ENCODE results near the gene NOS1.

NOS1 gene

DNA sequence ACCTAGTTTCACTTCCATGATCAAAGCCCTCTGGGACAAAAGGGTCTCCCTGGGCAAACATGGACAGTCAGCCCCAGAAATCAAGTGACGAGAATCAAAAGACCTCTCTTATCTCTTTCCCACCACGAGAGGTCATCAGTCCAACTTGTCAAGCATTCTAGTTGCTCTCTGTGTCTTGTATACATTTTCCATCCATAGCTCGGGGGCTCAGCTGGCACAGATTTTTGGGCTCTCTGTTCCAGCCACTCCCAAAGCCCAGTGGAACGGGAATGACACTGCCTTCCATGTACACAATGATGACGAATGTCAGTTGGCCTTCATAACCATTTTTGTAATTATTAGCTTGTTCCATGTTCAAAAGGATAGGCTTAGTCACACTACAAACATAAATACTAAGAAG, 29.7 kb downstream of the NOS1 start:
- DNase-seq (ENCODE audit: low spot score) (no peak), ATAC-seq (ENCODE audit: low read depth) (no peak)
- TF ChIP-seq, protein P1, sequence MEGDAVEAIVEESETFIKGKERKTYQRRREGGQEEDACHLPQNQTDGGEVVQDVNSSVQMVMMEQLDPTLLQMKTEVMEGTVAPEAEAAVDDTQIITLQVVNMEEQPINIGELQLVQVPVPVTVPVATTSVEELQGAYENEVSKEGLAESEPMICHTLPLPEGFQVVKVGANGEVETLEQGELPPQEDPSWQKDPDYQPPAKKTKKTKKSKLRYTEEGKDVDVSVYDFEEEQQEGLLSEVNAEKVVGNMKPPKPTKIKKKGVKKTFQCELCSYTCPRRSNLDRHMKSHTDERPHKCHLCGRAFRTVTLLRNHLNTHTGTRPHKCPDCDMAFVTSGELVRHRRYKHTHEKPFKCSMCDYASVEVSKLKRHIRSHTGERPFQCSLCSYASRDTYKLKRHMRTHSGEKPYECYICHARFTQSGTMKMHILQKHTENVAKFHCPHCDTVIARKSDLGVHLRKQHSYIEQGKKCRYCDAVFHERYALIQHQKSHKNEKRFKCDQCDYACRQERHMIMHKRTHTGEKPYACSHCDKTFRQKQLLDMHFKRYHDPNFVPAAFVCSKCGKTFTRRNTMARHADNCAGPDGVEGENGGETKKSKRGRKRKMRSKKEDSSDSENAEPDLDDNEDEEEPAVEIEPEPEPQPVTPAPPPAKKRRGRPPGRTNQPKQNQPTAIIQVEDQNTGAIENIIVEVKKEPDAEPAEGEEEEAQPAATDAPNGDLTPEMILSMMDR (IDR thresholded peaks at IDR 0.05; ENCODE audit: poor library complexity, severe bottlenecking): no peak
- Histone ChIP-seq H3K27me3 (ENCODE audit: insufficient read depth, poor library complexity, severe bottlenecking) (no peaks in the 10 kb centered on the region), H3K36me3 (ENCODE audit: low read depth) (no peaks in the 10 kb centered on the region), H3K4me1 (ENCODE audit: insufficient read depth, poor library complexity, severe bottlenecking) (peaks cover 7% of the 10 kb centered on the region), H3K4me3 (ENCODE audit: severe bottlenecking) (no peak overlapping the region), H3K9me3 (ENCODE audit: severe bottlenecking) (no peaks in the 10 kb centered on the region), H3K27ac (ENCODE audit: poor library complexity, severe bottlenecking) (no peak overlapping the region)

DNA sequence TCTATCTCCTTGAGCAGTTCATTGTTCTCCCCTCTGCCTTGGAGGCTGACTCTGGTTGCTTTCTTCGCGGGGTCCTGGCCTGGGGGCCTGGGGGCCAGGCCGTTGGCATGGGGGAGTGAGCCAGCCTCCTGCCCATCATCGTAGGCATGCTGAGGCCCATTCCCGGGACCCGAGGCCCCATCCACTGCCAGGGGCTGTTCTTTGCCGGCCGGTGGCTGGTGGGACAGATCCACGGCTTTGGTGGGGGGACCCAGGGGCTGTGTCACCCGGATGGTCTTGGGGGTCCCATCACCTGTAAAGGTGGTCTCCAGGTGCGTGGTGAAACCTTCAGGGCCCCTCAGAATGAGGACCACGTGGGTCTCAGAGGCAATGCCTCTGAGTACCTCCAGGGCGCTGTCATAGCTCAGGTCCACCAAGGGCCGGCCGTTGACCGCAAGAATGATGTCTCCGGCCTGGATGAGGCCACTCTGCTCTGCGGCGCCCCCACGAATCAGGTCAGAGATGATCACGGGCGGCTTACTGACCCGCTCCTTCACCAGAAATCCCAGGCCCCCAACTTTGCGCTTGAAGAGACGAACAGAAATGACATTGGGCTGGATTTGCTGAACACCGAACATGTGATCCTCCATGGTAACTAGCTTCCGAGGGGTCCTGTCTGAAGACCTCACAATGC, 30.8 kb downstream of the NOS1 start:
- no peak overlapping the region for H3K27ac ChIP-seq (ENCODE audit: poor library complexity, severe bottlenecking)
- no peaks in the 10 kb centered on the region for H3K36me3 ChIP-seq (ENCODE audit: low read depth)
- peaks cover 7% of the 10 kb centered on the region for H3K4me1 ChIP-seq (ENCODE audit: insufficient read depth, poor library complexity, severe bottlenecking)
- no peak overlapping the region for H3K4me3 ChIP-seq (ENCODE audit: severe bottlenecking)
- TF ChIP-seq, protein P1 (IDR thresholded peaks at IDR 0.05; ENCODE audit: poor library complexity, severe bottlenecking): no peak
- no peak for ATAC-seq (ENCODE audit: low read depth)
- H3K27me3 ChIP-seq (ENCODE audit: insufficient read depth, poor library complexity, severe bottlenecking): no peaks in the 10 kb centered on the region
- no peaks in the 10 kb centered on the region for H3K9me3 ChIP-seq (ENCODE audit: severe bottlenecking)
- no peak for DNase-seq (ENCODE audit: low spot score)

DNA sequence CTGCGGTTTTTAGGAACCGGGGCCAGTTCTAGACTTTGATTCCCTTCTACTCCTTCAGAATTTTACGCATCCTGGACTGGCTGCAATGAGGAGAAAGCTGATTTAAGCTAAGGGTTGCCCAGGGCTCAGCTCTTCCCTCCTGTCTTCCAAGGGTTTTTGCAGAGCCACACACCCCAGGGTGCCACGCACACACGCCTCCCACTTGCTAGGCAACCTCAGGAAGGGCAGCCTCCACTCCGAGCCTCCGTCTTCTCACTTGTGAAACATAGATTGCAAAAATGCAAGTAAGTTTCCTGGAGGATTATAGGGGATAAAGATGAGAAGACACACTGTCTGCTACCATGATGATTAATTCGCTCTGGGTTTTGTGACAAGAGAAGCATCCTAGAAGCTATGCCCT, 31.7 kb downstream of the NOS1 start:
- peaks cover 7% of the 10 kb centered on the region for H3K4me1 ChIP-seq (ENCODE audit: insufficient read depth, poor library complexity, severe bottlenecking)
- H3K27me3 ChIP-seq (ENCODE audit: insufficient read depth, poor library complexity, severe bottlenecking): no peaks in the 10 kb centered on the region
- no peak for ATAC-seq (ENCODE audit: low read depth)
- H3K4me3 ChIP-seq (ENCODE audit: severe bottlenecking): no peak overlapping the region
- TF ChIP-seq, protein P1 (IDR thresholded peaks at IDR 0.05; ENCODE audit: poor library complexity, severe bottlenecking): no peak
- no peak for DNase-seq (ENCODE audit: low spot score)
- H3K27ac ChIP-seq (ENCODE audit: poor library complexity, severe bottlenecking): no peak overlapping the region
- no peaks in the 10 kb centered on the region for H3K9me3 ChIP-seq (ENCODE audit: severe bottlenecking)
- no peaks in the 10 kb centered on the region for H3K36me3 ChIP-seq (ENCODE audit: low read depth)

DNA sequence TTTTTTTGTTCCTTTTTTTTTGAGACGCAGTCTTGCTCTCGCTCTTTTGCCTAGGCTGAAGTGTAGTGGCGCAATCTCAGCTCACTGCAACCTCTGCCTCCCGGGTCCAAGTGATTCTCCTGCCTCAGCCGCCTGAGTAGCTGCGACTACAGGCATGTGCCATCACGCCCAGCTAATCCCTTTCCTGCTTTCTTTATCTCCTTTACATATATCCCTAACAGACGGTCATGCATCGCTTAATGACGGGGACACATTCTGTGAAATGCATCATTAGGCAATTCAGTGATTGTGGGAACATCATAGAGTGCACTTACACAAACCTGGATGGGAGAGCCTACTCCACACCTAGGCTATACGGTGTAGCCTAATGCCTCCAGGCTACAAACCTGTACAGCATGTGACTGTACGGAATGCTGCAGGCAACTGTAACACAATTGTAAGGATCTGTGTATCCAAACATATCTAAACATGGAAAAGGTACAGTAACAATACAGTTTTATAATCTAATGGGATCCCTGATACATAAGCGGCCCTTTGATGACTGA, 32.8 kb downstream of the NOS1 start:
- no peak overlapping the region for H3K27ac ChIP-seq (ENCODE audit: poor library complexity, severe bottlenecking)
- peak; percentile 66 for ATAC-seq (ENCODE audit: low read depth)
- TF ChIP-seq, protein P1 (IDR thresholded peaks at IDR 0.05; ENCODE audit: poor library complexity, severe bottlenecking): no peak
- H3K4me3 ChIP-seq (ENCODE audit: severe bottlenecking): no peak overlapping the region
- no peaks in the 10 kb centered on the region for H3K9me3 ChIP-seq (ENCODE audit: severe bottlenecking)
- no peaks in the 10 kb centered on the region for H3K36me3 ChIP-seq (ENCODE audit: low read depth)
- H3K27me3 ChIP-seq (ENCODE audit: insufficient read depth, poor library complexity, severe bottlenecking): no peaks in the 10 kb centered on the region
- DNase-seq (ENCODE audit: low spot score): no peak
- H3K4me1 ChIP-seq (ENCODE audit: insufficient read depth, poor library complexity, severe bottlenecking): peaks cover 7% of the 10 kb centered on the region

DNA sequence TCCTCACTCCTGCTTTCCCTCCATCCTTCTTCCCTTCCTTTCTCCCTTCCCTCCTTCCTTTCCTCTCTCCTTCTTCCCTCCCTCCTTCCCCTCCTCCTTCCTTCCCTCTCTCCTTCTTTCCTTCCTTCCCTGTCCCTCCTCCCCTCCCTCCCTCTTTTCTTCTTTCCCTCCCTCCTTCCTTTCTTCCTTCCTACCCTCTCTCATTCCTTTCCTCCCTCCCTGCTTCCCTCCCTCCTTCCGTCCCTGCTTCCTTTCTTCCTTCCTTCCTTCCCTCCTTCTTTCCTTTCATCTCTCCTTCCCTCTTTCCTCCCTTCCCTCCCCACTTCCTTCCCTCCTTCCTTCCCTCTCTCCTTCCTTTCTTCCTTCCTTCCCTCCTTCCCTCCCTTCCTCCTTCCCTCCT, 39.0 kb downstream of the NOS1 start:
- Histone ChIP-seq H3K9me3 (ENCODE audit: severe bottlenecking) (no peaks in the 10 kb centered on the region), H3K4me3 (ENCODE audit: severe bottlenecking) (no peak overlapping the region), H3K36me3 (ENCODE audit: low read depth) (no peaks in the 10 kb centered on the region), H3K27ac (ENCODE audit: poor library complexity, severe bottlenecking) (no peak overlapping the region), H3K27me3 (ENCODE audit: insufficient read depth, poor library complexity, severe bottlenecking) (no peaks in the 10 kb centered on the region), H3K4me1 (ENCODE audit: insufficient read depth, poor library complexity, severe bottlenecking) (no peaks in the 10 kb centered on the region)
- ATAC-seq (ENCODE audit: low read depth): no peak
- TF ChIP-seq, protein P1 (IDR thresholded peaks at IDR 0.05; ENCODE audit: poor library complexity, severe bottlenecking): no peak
- DNase-seq (ENCODE audit: low spot score): no peak
